GM12872 (cell line): ENCODE measurements around the gene DNAH17.

Source experiments
- TF ChIP-seq, protein P1 (sequence below): IDR thresholded peaks from 3 replicates; pipeline ENCODE4 v1.5.1; 2011; ENCODE audit warnings: low read depth, mild to moderate bottlenecking, low read length, moderate library complexity; ENCODE audit not compliant: insufficient read depth

The DNAH17 gene

DNA sequence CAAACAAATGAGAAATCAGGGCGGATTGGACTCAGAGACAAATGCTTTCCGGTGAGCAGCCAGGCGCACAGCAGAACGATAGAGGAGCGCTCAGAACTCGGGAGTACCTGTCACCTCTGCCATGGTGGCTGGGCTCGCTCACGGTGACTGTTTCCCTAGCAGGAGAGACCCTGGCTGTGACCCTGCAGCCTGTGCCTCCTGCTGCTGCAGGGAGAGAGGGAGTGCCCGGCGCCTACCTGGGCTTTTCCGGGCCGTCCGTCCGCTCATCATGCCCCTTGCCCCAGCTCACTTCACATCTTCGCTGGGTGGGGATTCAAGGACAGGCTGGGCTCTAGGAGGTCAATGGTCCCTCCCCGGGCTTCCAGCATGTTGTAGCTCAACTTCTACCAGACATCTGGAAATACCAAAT is 14.1 kb upstream of the DNAH17 start:
- TF ChIP-seq, protein P1, sequence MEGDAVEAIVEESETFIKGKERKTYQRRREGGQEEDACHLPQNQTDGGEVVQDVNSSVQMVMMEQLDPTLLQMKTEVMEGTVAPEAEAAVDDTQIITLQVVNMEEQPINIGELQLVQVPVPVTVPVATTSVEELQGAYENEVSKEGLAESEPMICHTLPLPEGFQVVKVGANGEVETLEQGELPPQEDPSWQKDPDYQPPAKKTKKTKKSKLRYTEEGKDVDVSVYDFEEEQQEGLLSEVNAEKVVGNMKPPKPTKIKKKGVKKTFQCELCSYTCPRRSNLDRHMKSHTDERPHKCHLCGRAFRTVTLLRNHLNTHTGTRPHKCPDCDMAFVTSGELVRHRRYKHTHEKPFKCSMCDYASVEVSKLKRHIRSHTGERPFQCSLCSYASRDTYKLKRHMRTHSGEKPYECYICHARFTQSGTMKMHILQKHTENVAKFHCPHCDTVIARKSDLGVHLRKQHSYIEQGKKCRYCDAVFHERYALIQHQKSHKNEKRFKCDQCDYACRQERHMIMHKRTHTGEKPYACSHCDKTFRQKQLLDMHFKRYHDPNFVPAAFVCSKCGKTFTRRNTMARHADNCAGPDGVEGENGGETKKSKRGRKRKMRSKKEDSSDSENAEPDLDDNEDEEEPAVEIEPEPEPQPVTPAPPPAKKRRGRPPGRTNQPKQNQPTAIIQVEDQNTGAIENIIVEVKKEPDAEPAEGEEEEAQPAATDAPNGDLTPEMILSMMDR = no peak

DNA sequence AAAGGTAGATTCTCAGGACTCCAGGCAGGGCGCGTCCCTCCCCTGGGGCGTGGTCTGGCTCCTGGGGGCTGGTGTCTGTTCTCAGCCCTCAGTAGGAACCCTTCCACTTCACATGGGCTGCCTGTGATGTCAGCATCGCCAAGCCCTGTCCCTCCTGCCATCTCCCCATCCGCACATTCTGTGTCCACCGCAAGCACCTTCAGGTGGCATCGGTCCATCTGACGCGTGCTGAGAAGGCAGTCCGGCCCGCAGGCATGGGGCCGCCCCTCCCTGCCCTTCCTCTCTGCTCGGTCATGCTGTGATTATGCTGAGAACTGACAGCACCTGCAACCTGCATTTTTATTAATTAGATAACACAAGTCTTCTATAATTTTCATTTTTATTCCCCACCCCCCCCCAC is 12.7 kb upstream of the DNAH17 start:
- TF ChIP-seq, protein P1 = no peak

DNA sequence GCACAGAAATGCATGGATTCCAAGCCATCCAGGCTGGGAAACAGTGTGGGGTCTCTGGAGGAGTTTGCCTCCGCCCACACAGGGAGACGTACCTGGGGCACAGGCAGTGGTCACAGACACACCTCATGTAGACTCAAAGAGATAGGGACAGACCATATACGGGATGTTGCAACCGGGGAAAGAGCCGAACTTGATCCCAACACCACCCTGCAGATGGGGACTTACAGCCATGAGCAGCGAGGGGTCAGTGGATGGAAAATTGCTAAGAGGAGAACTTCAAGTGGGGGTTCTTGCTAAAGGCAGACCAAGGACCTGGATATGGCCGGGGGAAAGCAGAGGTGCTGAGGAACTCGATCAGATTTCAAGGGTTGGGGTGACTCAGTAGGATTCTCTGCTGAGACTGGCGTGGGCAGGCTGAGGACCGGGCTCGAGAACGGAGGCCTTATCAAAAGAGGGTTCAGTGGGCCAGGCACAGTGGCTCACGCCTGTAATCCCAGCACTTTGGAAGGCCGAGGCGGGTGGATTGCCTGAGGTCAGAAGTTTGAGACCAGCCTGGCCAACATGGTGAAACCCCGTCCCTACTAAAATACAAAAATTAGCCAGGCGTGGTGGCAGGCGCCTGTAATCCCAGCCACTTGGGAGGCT is 12.0 kb upstream of the DNAH17 start:
- TF ChIP-seq, protein P1 = no peak

DNA sequence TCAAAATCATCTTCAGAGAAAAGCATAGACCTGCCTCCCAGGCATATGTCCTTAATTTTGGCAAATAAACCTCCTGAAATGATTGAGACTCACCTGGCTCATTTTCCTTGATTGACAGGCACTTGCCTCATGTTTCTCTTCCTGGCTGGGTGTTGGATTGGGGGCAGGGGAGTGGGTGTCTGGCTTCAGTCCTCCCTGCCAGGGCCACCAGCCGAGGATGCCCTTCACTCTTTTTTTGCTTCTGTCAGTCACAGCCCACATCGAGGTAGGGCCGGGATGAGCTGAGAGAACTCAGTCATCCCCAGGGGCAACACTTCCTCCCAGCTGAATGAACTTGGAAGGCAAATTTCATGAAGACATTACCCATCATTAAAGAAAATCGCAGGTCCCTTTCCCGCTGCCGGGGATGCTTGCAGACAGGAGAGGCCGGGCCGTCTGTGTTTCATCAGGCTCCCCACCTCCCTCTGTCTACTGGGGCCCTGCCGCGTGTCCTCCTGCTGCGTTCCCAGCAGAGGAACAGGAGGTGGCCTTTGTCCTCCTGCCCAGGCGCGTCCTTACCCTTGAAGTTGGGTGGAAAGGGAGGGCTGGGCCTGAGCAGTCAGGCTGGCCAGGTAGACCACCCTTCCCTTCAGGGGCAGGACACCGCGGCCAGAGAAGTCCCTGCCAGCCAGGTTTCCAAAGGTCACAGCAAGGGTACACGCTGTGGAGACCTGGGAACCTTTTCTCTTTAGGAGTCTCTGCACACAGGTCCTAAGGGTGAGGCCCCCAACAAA is 11.2 kb upstream of the DNAH17 start:
- TF ChIP-seq, protein P1 = no peak

DNA sequence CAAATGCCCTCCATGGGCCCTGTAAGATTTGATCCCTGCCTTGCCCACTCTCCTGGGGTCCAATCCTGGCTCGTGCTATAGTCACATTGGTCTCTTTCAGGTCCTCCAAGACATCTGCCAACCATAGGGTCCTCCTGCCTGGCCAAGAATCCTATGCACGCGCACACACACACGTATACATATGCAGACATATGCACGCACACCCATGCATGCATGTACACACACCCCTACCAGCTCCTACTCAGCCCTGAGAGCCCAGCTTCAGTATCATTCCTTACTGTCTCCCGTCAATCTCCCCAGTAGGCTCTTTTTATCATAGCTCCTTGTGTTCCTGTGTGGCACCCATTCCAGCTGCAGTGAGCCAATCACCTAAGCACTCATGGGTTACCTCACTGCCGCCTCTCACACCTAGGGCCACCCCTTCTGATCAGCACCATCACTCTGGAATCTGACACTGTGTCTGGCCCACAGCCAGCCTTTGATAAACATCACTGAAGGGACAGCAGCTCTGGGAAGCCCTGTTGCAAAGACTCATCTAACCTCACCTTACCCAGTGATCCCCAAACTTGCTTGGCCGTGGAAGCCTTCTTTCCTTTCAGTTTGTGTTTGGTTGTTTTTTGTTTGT is 7.9 kb upstream of the DNAH17 start:
- TF ChIP-seq, protein P1 = no peak

DNA sequence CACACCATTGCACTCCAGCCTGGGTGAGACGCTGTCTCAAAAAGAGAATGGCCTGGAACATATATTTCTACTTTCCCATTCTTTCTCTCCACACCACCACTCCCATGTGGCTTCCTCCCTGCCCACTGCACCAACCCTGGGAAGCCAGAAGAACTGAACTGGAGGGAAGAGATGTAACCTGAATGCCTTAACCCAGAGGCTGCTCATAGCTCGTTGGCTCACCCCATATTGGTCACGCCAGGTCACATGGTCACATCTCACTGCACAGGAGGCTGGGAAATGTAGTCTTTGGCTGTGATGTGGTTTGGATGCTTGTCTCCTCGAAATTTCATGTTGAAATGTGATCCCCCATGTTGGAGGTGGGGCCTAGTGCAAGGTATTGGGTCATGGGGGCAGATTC is 5.9 kb upstream of the DNAH17 start:
- TF ChIP-seq, protein P1 = no peak

DNA sequence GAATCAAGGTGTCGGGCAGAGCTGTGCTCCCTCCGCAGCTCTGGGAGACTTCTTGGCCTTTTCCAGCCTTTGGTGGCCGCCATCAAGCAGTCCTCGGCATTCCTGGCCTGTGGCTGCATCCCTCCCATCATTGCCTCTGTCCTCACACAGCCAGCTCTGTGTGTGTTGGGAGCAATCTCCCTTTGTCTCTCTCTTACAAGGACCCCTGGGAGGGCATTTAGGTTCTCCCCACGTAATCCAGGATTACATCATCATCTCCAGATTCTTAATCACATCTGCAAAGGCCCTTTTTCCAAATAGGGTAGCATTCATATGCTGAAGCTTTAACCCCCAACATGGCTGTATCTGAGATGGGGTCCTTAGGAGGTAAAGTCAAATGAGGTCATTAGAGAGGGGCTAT is 4.1 kb upstream of the DNAH17 start:
- TF ChIP-seq, protein P1 = no peak
